ENCODE results near the gene SULT1C3.
A peak's percentile ranks its signal among the peaks of the same experiment; 100 is the strongest.

SULT1C3 gene
- 0 to 0.13 (median 0) reads per million in 18 experiments for total RNA-seq

- no peak for DNase-seq
Measured at GRCh38 chr2:108239786-108240185, at the start of gene SULT1C3. SULT1C3 (plus strand) TSS chr2:108239968; CDS start chr2:108247195, 7,227 bp downstream.

- DNase-seq: no peak
Measured at GRCh38 chr2:108193251-108193650, 46.5 kb upstream of the SULT1C3 start.

GRCh38 chr2:108194409-108195132 lies 45.2 kb upstream of the SULT1C3 start:
- no peak for DNase-seq

GRCh38 chr2:108195133-108195439 lies 44.7 kb upstream of the SULT1C3 start:
- no peak for DNase-seq

GRCh38 chr2:108199726-108200125 lies 40.0 kb upstream of the SULT1C3 start:
- no peak for DNase-seq

GRCh38 chr2:108200569-108200968 lies 39.2 kb upstream of the SULT1C3 start:
- DNase-seq: no peak

GRCh38 chr2:108212671-108213070 lies 27.1 kb upstream of the SULT1C3 start:
- DNase-seq: no peak

- peak; percentile 26 to 50 for DNase-seq
Measured at GRCh38 chr2:108215794-108216211, 24.0 kb upstream of the SULT1C3 start.

GRCh38 chr2:108217211-108217610 lies 22.6 kb upstream of the SULT1C3 start:
- DNase-seq: no peak

- no peak for DNase-seq
Measured at GRCh38 chr2:108219688-108220087, 20.1 kb upstream of the SULT1C3 start.

GRCh38 chr2:108220191-108220590 lies 19.6 kb upstream of the SULT1C3 start:
- DNase-seq: no peak

- DNase-seq: no peak
Measured at GRCh38 chr2:108220942-108221541, 18.7 kb upstream of the SULT1C3 start.

- no peak for DNase-seq
Measured at GRCh38 chr2:108222261-108222660, 17.5 kb upstream of the SULT1C3 start.

GRCh38 chr2:108223573-108223972 lies 16.2 kb upstream of the SULT1C3 start:
- DNase-seq: no peak

GRCh38 chr2:108224022-108224421 lies 15.7 kb upstream of the SULT1C3 start:
- DNase-seq: no peak

- no peak for DNase-seq
Measured at GRCh38 chr2:108226564-108226963, 13.2 kb upstream of the SULT1C3 start.

GRCh38 chr2:108228006-108228405 lies 11.8 kb upstream of the SULT1C3 start:
- DNase-seq: no peak

- DNase-seq: no peak
Measured at GRCh38 chr2:108228537-108228936, 11.2 kb upstream of the SULT1C3 start.

GRCh38 chr2:108229875-108230274 lies 9.9 kb upstream of the SULT1C3 start:
- no peak for DNase-seq

GRCh38 chr2:108235577-108235976 lies 4.2 kb upstream of the SULT1C3 start:
- DNase-seq: no peak

- DNase-seq: no peak
Measured at GRCh38 chr2:108236676-108237335, 3.0 kb upstream of the SULT1C3 start.

- DNase-seq: no peak
Measured at GRCh38 chr2:108240966-108241365, 1.2 kb downstream of the SULT1C3 start.

GRCh38 chr2:108243566-108243965 lies 3.8 kb downstream of the SULT1C3 start:
- DNase-seq: no peak

Data from inflammatory macrophage (primary cell).